IMR-90 (cell line): Measurements from ENCODE around the gene C16orf74.

Experiments used
- BHLHE40 ChIP-seq: fragments of 150-350 bp; IDR thresholded peaks from 2 replicates; pipeline ENCODE4 v1.6.1; 2016; ENCODE audit warnings: mild to moderate bottlenecking, low read depth, low read length
- CTCF ChIP-seq: conservative IDR thresholded peaks from 2 replicates; pipeline ENCODE4 v1.5.1; 2012; ENCODE audit warnings: mild to moderate bottlenecking, low read depth, low read length, improper control_type of control experiment
- ELK1 ChIP-seq: fragments of 150-350 bp; IDR thresholded peaks from 2 replicates; pipeline ENCODE4 v1.6.1; 2016; ENCODE audit warnings: low read depth, mild to moderate bottlenecking, low read length, moderate library complexity, borderline replicate concordance
- FOS ChIP-seq: fragments of 150-350 bp; IDR thresholded peaks from 2 replicates; pipeline ENCODE4 v1.6.1; 2016; ENCODE audit warnings: low read depth, low read length
- MXI1 ChIP-seq: IDR thresholded peaks from 2 replicates; pipeline ENCODE4 v1.6.1; 2012; ENCODE audit warnings: low read depth, mild to moderate bottlenecking, low read length, moderate library complexity, borderline replicate concordance
- POLR2A ChIP-seq: IDR thresholded peaks from 2 replicates; pipeline ENCODE4 v1.6.1; 2012; ENCODE audit warnings: mild to moderate bottlenecking, low read depth, low read length
- SMC3 ChIP-seq: fragments of 150-350 bp; IDR thresholded peaks from 2 replicates; pipeline ENCODE4 v1.6.1; 2016; ENCODE audit warnings: low read depth, mild to moderate bottlenecking, antibody characterized with exemption, low read length, moderate library complexity
- TF ChIP-seq, protein P1 (sequence below): fragments of 150-350 bp; IDR thresholded peaks from 2 replicates; pipeline ENCODE4 v1.6.1; 2017; ENCODE audit warnings: mild to moderate bottlenecking, antibody characterized with exemption, low read length, low read depth

- TF ChIP-seq CTCF, result no peak
- TF ChIP-seq FOS, result no peak
- no peak for TF ChIP-seq ELK1
- no peak for TF ChIP-seq MXI1
- no peak for TF ChIP-seq POLR2A
- TF ChIP-seq SMC3, result no peak
- TF ChIP-seq, protein P1, sequence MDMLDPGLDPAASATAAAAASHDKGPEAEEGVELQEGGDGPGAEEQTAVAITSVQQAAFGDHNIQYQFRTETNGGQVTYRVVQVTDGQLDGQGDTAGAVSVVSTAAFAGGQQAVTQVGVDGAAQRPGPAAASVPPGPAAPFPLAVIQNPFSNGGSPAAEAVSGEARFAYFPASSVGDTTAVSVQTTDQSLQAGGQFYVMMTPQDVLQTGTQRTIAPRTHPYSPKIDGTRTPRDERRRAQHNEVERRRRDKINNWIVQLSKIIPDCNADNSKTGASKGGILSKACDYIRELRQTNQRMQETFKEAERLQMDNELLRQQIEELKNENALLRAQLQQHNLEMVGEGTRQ, result no peak
- no peak for TF ChIP-seq BHLHE40
Observed at GRCh38 chr16:85796599-85796998, 45.7 kb upstream of the C16orf74 start.
